ENCODE data around the gene TMEM38B. TPM values are rescaled to one million over a fixed set of nuclear protein-coding genes. Genes with fewer than 3 reads are reported as not detected.

TMEM38B gene
- total RNA-seq, 1 experiment from 2014 or later: 48.6 TPM

GRCh38 chr9:105714020-105714331 is 19.6 kb downstream of the TMEM38B start:
- no peak overlapping the region for H3K4me3 Mint-ChIP-seq (ENCODE audit: unreplicated experiment)
- no peaks in the 10 kb centered on the region for H3K27me3 Mint-ChIP-seq (ENCODE audit: insufficient read depth, unreplicated experiment)
- no peak overlapping the region for H3K27ac Mint-ChIP-seq (ENCODE audit: unreplicated experiment)
- no peaks in the 10 kb centered on the region; the same call in none of the 2 replicates for H3K36me3 ChIP-seq (ENCODE audit: control insufficient read depth, insufficient read depth, low read length)
- DNase-seq: no peak
- no peaks in the 10 kb centered on the region for H3K27me3 ChIP-seq (replicated peaks; ENCODE audit: control insufficient read depth, insufficient read depth, low read length)
- BruUV-seq (replicated peaks): no TSS peak
- intact Hi-C loops (cut with micrococcal nuclease; ENCODE audit: unreplicated experiment): no loop called here
- no peak for TF ChIP-seq CTCF (IDR thresholded peaks at IDR 0.05; ENCODE audit: insufficient read depth in 1 of 2, low read depth in 1 of 2, low read length in 1 of 2, severe bottlenecking in 1 of 2, unreplicated experiment in 1 of 2)
- POLR2A ChIA-PET: no interaction called here
- no peaks in the 10 kb centered on the region for H3K4me1 ChIP-seq
- H3K9me3 ChIP-seq: no peaks in the 10 kb centered on the region
- no peaks in the 10 kb centered on the region for H3K4me1 Mint-ChIP-seq (ENCODE audit: low read depth, unreplicated experiment)
- H3K9me3 Mint-ChIP-seq (ENCODE audit: unreplicated experiment): no peaks in the 10 kb centered on the region
- H3K36me3 Mint-ChIP-seq (ENCODE audit: insufficient read depth, unreplicated experiment): no peaks in the 10 kb centered on the region
- CTCF ChIA-PET: no interaction called here
- no peak overlapping the region for H3K4me3 ChIP-seq (ENCODE audit: low read depth, low read length)

GRCh38 chr9:105716146-105716545 is 21.8 kb downstream of the TMEM38B start:
- CTCF ChIA-PET: no interaction called here
- intact Hi-C loops (cut with micrococcal nuclease; ENCODE audit: unreplicated experiment): loop anchor here (5.0 kb wide), 1 partner anchor 289 kb away; no protein-coding TSS in a partner anchor
- Mint-ChIP-seq H3K27ac (ENCODE audit: unreplicated experiment) (no peak overlapping the region), H3K4me3 (ENCODE audit: unreplicated experiment) (no peak overlapping the region), H3K9me3 (ENCODE audit: unreplicated experiment) (no peaks in the 10 kb centered on the region), H3K27me3 (ENCODE audit: insufficient read depth, unreplicated experiment) (no peaks in the 10 kb centered on the region), H3K4me1 (ENCODE audit: low read depth, unreplicated experiment) (no peaks in the 10 kb centered on the region), H3K36me3 (ENCODE audit: insufficient read depth, unreplicated experiment) (no peaks in the 10 kb centered on the region)
- H3K9me3 ChIP-seq: no peaks in the 10 kb centered on the region
- H3K4me3 ChIP-seq (ENCODE audit: low read depth, low read length): no peak overlapping the region
- POLR2A ChIA-PET: no interaction called here
- no peaks in the 10 kb centered on the region for H3K27me3 ChIP-seq (replicated peaks; ENCODE audit: control insufficient read depth, insufficient read depth, low read length)
- no peaks in the 10 kb centered on the region for H3K4me1 ChIP-seq
- DNase-seq: no peak
- no peak for TF ChIP-seq CTCF (IDR thresholded peaks at IDR 0.05; ENCODE audit: insufficient read depth in 1 of 2, low read depth in 1 of 2, low read length in 1 of 2, severe bottlenecking in 1 of 2, unreplicated experiment in 1 of 2)
- H3K36me3 ChIP-seq (ENCODE audit: control insufficient read depth, insufficient read depth, low read length): no peaks in the 10 kb centered on the region; the same call in none of the 2 replicates
- BruUV-seq (replicated peaks): no TSS peak

GRCh38 chr9:105722099-105722498 is 27.8 kb downstream of the TMEM38B start:
- H3K9me3 Mint-ChIP-seq (ENCODE audit: unreplicated experiment): no peaks in the 10 kb centered on the region
- peaks cover 2% of the 10 kb centered on the region; the same call in 1 of the 2 replicates for H3K9me3 ChIP-seq

More at GRCh38 chr9:105722099-105722498, 27.8 kb downstream of the TMEM38B start:
- no peaks in the 10 kb centered on the region for H3K27me3 Mint-ChIP-seq (ENCODE audit: insufficient read depth, unreplicated experiment)
- no TSS peak for BruUV-seq (replicated peaks)
- no peaks in the 10 kb centered on the region for H3K4me1 Mint-ChIP-seq (ENCODE audit: low read depth, unreplicated experiment)
- Histone ChIP-seq H3K4me1 (no peaks in the 10 kb centered on the region), H3K4me3 (ENCODE audit: low read depth, low read length) (no peak overlapping the region), H3K36me3 (ENCODE audit: control insufficient read depth, insufficient read depth, low read length) (no peaks in the 10 kb centered on the region; the same call in 1 of the 2 replicates), H3K27me3 (replicated peaks; ENCODE audit: control insufficient read depth, insufficient read depth, low read length) (no peaks in the 10 kb centered on the region)
- H3K4me3 Mint-ChIP-seq (ENCODE audit: unreplicated experiment): no peak overlapping the region
- intact Hi-C loops (cut with micrococcal nuclease; ENCODE audit: unreplicated experiment): no loop called here
- DNase-seq: no peak
- H3K27ac Mint-ChIP-seq (ENCODE audit: unreplicated experiment): no peak overlapping the region
- no peak for TF ChIP-seq CTCF (IDR thresholded peaks at IDR 0.05; ENCODE audit: insufficient read depth in 1 of 2, low read depth in 1 of 2, low read length in 1 of 2, severe bottlenecking in 1 of 2, unreplicated experiment in 1 of 2)
- ChIA-PET CTCF (no interaction called here), POLR2A (no interaction called here)
- H3K36me3 Mint-ChIP-seq (ENCODE audit: insufficient read depth, unreplicated experiment): peaks cover 9% of the 10 kb centered on the region

Measured in Caco-2 (cell line).